OCI-LY7 (cell line): ENCODE data around the gene MTMR10. TPM values are rescaled to one million over a fixed set of nuclear protein-coding genes. Genes with fewer than 3 reads are reported as not detected.

Experiments
- BruUV-seq: library from RNA; stranded (reverse); fragments of 400-500 nt; replicated peaks from 2 replicates; lab custom pipeline; 2021; lab: Mats Ljungman, UMichigan
- CTCF ChIA-PET: fragments of 300-600 bp; sonication (Branson Sonifier 250); formaldehyde crosslinking; loops from one replicate; lab custom pipeline; 2022; ENCODE audit warnings: antibody characterized with exemption; ENCODE audit not compliant: unreplicated experiment; lab: Charles Lee
- POLR2A ChIA-PET: fragments of 300-600 bp; sonication (Branson Sonifier 250); formaldehyde crosslinking; loops from one replicate; lab custom pipeline; 2022; ENCODE audit warnings: antibody characterized with exemption; lab: Charles Lee
- DNase-seq: peaks from one replicate; pipeline ENCODE4 v3.0.0-alpha.2; 2015; ENCODE audit warnings: low spot score
- H2AFZ ChIP-seq: fragments of 200-600 bp; sonication (generic), shearing (Covaris generic); 2 replicates; pipeline ENCODE4 v1.6.1; 2014; ENCODE audit warnings: mild to moderate bottlenecking, antibody characterized with exemption, low read length, moderate library complexity
- H3K27ac ChIP-seq: fragments of 200-600 bp; sonication (generic); 2 replicates; pipeline ENCODE4 v1.5.1; 2014; ENCODE audit warnings: mixed run types, low read depth, mild to moderate bottlenecking, moderate library complexity, low read length, inconsistent platforms; ENCODE audit not compliant: poor library complexity, severe bottlenecking
- H3K36me3 ChIP-seq: fragments of 200-600 bp; sonication (generic); 2 replicates; pipeline ENCODE4 v1.6.1; 2014; ENCODE audit warnings: mild to moderate bottlenecking, antibody characterized with exemption, low read length, moderate library complexity, mixed read lengths; ENCODE audit not compliant: insufficient read depth
- H3K4me1 ChIP-seq: fragments of 200-600 bp; sonication (generic); 2 replicates; pipeline ENCODE4 v1.5.1; 2014; ENCODE audit warnings: mild to moderate bottlenecking, low read length; ENCODE audit not compliant: insufficient read depth, poor library complexity, severe bottlenecking
- H3K4me2 ChIP-seq: fragments of 200-600 bp; sonication (generic); 2 replicates; pipeline ENCODE4 v1.6.1; 2014; ENCODE audit warnings: mild to moderate bottlenecking, low read length
- H3K4me3 ChIP-seq: fragments of 200-600 bp; sonication (generic); 2 replicates; pipeline ENCODE4 v1.5.1; 2014; ENCODE audit warnings: mild to moderate bottlenecking, low read depth, low read length; ENCODE audit not compliant: poor library complexity, severe bottlenecking
- H3K79me2 ChIP-seq: fragments of 200-600 bp; sonication (generic); 2 replicates; pipeline ENCODE4 v1.6.1; 2016; ENCODE audit warnings: low read depth, mild to moderate bottlenecking, low read length, moderate library complexity, mixed read lengths; ENCODE audit not compliant: insufficient read depth
- H3K9me2 ChIP-seq: fragments of 200-600 bp; sonication (generic); 2 replicates; pipeline ENCODE4 v1.6.1; 2016; ENCODE audit warnings: mild to moderate bottlenecking, low read length, mixed read lengths; ENCODE audit not compliant: insufficient read depth
- H3K9me3 ChIP-seq: fragments of 200-600 bp; sonication (generic); 2 replicates; pipeline ENCODE4 v1.6.1; 2014; ENCODE audit warnings: mild to moderate bottlenecking, mixed run types, low read length, mixed read lengths
- H4K20me1 ChIP-seq: fragments of 200-600 bp; sonication (generic); 2 replicates; pipeline ENCODE4 v1.6.1; 2014; ENCODE audit warnings: mild to moderate bottlenecking, antibody characterized with exemption, low read length, moderate library complexity, mixed read lengths; ENCODE audit not compliant: insufficient read depth
- EZH2phosphoT487 ChIP-seq: fragments of 200-600 bp; sonication (generic); IDR thresholded peaks from 2 replicates; pipeline ENCODE4 v1.6.1; 2018; ENCODE audit warnings: low read depth, borderline replicate concordance, mild to moderate bottlenecking, mixed run types, antibody characterized with exemption, low read length, moderate library complexity, mixed read lengths
- intact Hi-C: fragments of 100-400 bp; cut with micrococcal nuclease; formaldehyde crosslinking; loops from one replicate; pipeline ENCODE4 v1.10.0; 2022; ENCODE audit not compliant: unreplicated experiment
- total RNA-seq, 2 experiments: library from RNA; depleted of rRNA in 1 of 2; stranded (reverse); fragments of >200 nt in 1 of 2; shearing (Covaris generic) in 1 of 2; gene quantifications; 2 replicates each; pipeline ENCODE4 v1.2.3, GENCODE V29; 2014 to 2022
- TF ChIP-seq, protein P1 (sequence below): fragments of 200-600 bp; sonication (generic); conservative IDR thresholded peaks from 2 replicates; pipeline ENCODE4 v1.5.1; 2014; ENCODE audit warnings: mild to moderate bottlenecking, antibody characterized with exemption, low read length, moderate library complexity, mixed read lengths

The MTMR10 gene
- total RNA-seq, 2 experiments from 2014 or later: 10.5 to 15.4 TPM

DNA sequence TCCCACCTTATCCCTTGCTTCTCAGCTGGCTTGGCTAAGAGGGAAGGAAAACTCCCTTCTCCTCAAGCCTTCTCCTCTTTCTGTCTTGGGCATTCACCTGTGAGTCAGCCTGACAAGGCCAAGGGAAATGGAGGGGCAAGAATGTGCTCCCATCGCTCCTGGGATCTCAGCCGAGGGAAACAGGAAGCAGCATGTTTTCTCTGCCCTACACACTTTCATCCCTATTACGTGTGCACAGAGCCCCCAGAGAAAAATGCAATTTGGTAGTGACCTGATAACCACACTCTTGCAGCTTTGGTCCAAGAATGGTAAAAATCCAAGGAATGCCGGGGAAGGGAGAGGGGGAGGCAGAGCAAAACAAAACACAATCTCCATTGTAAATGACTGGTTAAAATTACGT, 32.9 kb upstream of the MTMR10 start:
- H2AFZ ChIP-seq: no peak overlapping the region
- no peak overlapping the region for H3K4me2 ChIP-seq

DNA sequence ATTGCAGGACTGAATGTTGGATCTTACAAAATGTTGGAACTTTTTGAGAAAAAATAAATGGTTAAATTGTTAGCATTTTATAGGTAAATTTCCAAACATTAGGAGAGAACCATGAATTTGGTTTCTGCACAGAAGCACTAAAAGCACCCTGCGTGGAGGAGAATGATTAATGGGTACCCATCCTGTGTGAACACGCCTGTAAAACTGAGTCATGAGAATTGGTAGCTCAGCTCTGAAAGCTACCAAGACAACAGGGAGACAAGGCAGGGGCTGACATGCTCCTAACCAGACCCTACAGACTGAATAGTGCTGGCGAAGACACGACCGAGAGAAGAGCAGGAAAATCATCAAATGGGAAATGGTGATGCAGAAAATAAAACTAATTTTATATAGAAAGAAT, 32.4 kb upstream of the MTMR10 start:
- TF ChIP-seq EZH2phosphoT487: no peak
- TF ChIP-seq, protein P1, sequence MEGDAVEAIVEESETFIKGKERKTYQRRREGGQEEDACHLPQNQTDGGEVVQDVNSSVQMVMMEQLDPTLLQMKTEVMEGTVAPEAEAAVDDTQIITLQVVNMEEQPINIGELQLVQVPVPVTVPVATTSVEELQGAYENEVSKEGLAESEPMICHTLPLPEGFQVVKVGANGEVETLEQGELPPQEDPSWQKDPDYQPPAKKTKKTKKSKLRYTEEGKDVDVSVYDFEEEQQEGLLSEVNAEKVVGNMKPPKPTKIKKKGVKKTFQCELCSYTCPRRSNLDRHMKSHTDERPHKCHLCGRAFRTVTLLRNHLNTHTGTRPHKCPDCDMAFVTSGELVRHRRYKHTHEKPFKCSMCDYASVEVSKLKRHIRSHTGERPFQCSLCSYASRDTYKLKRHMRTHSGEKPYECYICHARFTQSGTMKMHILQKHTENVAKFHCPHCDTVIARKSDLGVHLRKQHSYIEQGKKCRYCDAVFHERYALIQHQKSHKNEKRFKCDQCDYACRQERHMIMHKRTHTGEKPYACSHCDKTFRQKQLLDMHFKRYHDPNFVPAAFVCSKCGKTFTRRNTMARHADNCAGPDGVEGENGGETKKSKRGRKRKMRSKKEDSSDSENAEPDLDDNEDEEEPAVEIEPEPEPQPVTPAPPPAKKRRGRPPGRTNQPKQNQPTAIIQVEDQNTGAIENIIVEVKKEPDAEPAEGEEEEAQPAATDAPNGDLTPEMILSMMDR: no peak
- H3K27ac ChIP-seq: no peak overlapping the region
- intact Hi-C loops: no loop called here
- DNase-seq: no peak
- POLR2A ChIA-PET: interaction anchor here (3.9 kb wide), 1 partner anchor 9 kb away, joined by 19 read pairs; no protein-coding TSS in a partner anchor
- BruUV-seq: no TSS peak
- H3K4me2 ChIP-seq: no peak overlapping the region
- H3K9me2 ChIP-seq: no peaks in the 10 kb centered on the region
- H3K9me3 ChIP-seq: no peaks in the 10 kb centered on the region
- H3K4me1 ChIP-seq: no peaks in the 10 kb centered on the region
- H3K36me3 ChIP-seq: no peaks in the 10 kb centered on the region
- H4K20me1 ChIP-seq: no peaks in the 10 kb centered on the region
- no peak overlapping the region for H2AFZ ChIP-seq
- no peaks in the 10 kb centered on the region for H3K79me2 ChIP-seq
- CTCF ChIA-PET: interaction anchor here (0.5 kb wide), 1 partner anchor 62 kb away, joined by 3 read pairs; no protein-coding TSS in a partner anchor
- no peak overlapping the region for H3K4me3 ChIP-seq

More for the DNA sequence above, 32.9 kb upstream of the MTMR10 start:
- Histone ChIP-seq H3K27ac (no peak overlapping the region), H3K4me1 (no peaks in the 10 kb centered on the region), H3K4me3 (no peak overlapping the region), H4K20me1 (no peaks in the 10 kb centered on the region), H3K9me3 (no peaks in the 10 kb centered on the region), H3K79me2 (no peaks in the 10 kb centered on the region), H3K9me2 (no peaks in the 10 kb centered on the region), H3K36me3 (no peaks in the 10 kb centered on the region)
- no TSS peak for BruUV-seq
- CTCF ChIA-PET: no interaction called here
- no peak for DNase-seq
- intact Hi-C loops: no loop called here
- TF ChIP-seq, protein P1: no peak
- TF ChIP-seq EZH2phosphoT487: no peak
- POLR2A ChIA-PET: interaction anchor here (3.9 kb wide), 1 partner anchor 10 kb away, joined by 19 read pairs; no protein-coding TSS in a partner anchor

DNA sequence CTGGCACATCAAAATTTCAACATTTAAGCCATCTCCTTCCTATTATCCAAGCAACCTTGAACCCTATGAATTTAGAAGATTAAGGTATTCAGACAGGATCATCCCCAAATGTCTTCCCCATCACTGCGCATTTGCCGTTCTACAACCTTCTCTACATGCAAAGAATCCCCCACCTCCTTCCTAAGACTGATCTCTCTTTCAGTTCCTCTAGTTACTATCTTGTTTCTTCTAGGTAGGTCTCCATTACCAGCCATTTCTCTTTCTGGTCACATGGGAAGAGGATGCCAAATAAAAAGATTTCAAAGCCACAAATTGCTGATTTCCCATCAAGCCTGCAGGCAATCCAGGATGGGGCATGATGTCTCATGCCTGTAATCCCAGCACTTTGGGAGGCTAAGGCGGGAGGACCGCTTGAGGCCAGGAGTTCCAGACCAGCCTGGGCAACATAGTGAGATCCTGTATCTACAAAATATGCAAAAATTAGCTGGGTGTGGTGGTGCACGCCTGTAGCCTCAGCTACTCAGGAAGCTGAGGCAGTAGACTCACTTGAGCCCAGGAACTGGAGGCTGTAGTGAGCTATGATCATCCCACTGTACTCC, 29.7 kb upstream of the MTMR10 start:
- Histone ChIP-seq H4K20me1 (no peaks in the 10 kb centered on the region), H3K9me3 (no peaks in the 10 kb centered on the region), H3K4me3 (no peak overlapping the region), H3K4me2 (no peak overlapping the region), H3K79me2 (no peaks in the 10 kb centered on the region), H3K9me2 (no peaks in the 10 kb centered on the region), H3K27ac (no peak overlapping the region), H3K4me1 (no peaks in the 10 kb centered on the region), H3K36me3 (no peaks in the 10 kb centered on the region), H2AFZ (no peak overlapping the region)
- intact Hi-C loops: no loop called here
- no peak for DNase-seq
- ChIA-PET POLR2A (interaction anchor here (0.7 to 3.9 kb wide), 3 partner anchors 7 to 962 kb away, joined by 3 to 19 read pairs (median 3); no protein-coding TSS in a partner anchor), CTCF (no interaction called here)
- BruUV-seq: no TSS peak
- TF ChIP-seq, protein P1: no peak
- no peak for TF ChIP-seq EZH2phosphoT487
